GM23338 (cell line): ENCODE results near the gene CPSF6. TPM values are rescaled to one million over a fixed set of nuclear protein-coding genes. Genes with fewer than 3 reads are reported as not detected.
A peak's percentile ranks its signal among the peaks of the same experiment; 100 is the strongest.

Source experiments
- ATAC-seq: fragments of 200-7000 bp; cut with Tn5 transposase; 3 replicates; pipeline ENCODE4 v1.9.1; 2020
- DNase-seq: peaks from one replicate; pipeline ENCODE4 v3.0.0-alpha.2; 2015; ENCODE audit warnings: low spot score
- H2AFZ ChIP-seq: fragments of 200-600 bp; sonication (generic); 2 replicates; pipeline ENCODE4 v1.8.0; 2016; ENCODE audit warnings: antibody characterized with exemption, mild to moderate bottlenecking, moderate library complexity
- H3F3A ChIP-seq: fragments of 200-600 bp; sonication (generic); replicated peaks from 2 replicates; pipeline ENCODE4 v1.8.0; 2017; ENCODE audit warnings: antibody characterized with exemption, mixed run types, low read depth
- H3K27ac ChIP-seq: fragments of 200-600 bp; sonication (generic); 2 replicates; pipeline ENCODE4 v1.6.1; 2016; ENCODE audit warnings: low read depth
- H3K27me3 ChIP-seq: fragments of 200-600 bp; sonication (generic); 2 replicates; pipeline ENCODE4 v1.8.0; 2016; ENCODE audit warnings: mild to moderate bottlenecking, mixed run types, moderate library complexity; ENCODE audit not compliant: insufficient read depth
- H3K36me3 ChIP-seq: fragments of 200-600 bp; sonication (generic); 2 replicates; pipeline ENCODE4 v1.8.0; 2016; ENCODE audit warnings: mild to moderate bottlenecking; ENCODE audit not compliant: insufficient read depth
- H3K4me1 ChIP-seq: fragments of 200-600 bp; sonication (generic); 2 replicates; pipeline ENCODE4 v1.8.0; 2016; ENCODE audit warnings: mild to moderate bottlenecking, moderate library complexity; ENCODE audit not compliant: insufficient read depth
- H3K4me2 ChIP-seq: fragments of 200-600 bp; sonication (generic); 2 replicates; pipeline ENCODE4 v1.7.1; 2017; ENCODE audit warnings: mixed run types
- H3K4me3 ChIP-seq: fragments of 200-600 bp; sonication (generic); 2 replicates; pipeline ENCODE4 v1.6.1; 2016; ENCODE audit warnings: mixed run types
- H3K79me2 ChIP-seq: fragments of 200-600 bp; sonication (generic); replicated peaks from 2 replicates; pipeline ENCODE4 v1.8.0; 2017; ENCODE audit warnings: mild to moderate bottlenecking; ENCODE audit not compliant: insufficient read depth
- H3K9me2 ChIP-seq: fragments of 200-600 bp; sonication (generic); 2 replicates; pipeline ENCODE4 v1.8.0; 2017; ENCODE audit not compliant: insufficient read depth
- H4K20me1 ChIP-seq: fragments of 200-600 bp; sonication (generic); replicated peaks from 2 replicates; pipeline ENCODE4 v1.8.0; 2017; ENCODE audit warnings: mild to moderate bottlenecking; ENCODE audit not compliant: insufficient read depth
- H3K27ac Mint-ChIP-seq: 2 replicates; pipeline ENCODE4 v1.8.0; 2020; ENCODE audit warnings: inconsistent platforms, mild to moderate bottlenecking, moderate library complexity, mixed read lengths
- H3K27me3 Mint-ChIP-seq: 3 replicates; pipeline ENCODE4 v1.8.0; 2022; ENCODE audit warnings: low read depth, mild to moderate bottlenecking, moderate library complexity, mixed read lengths, inconsistent platforms; ENCODE audit not compliant: insufficient read depth, poor library complexity
- H3K36me3 Mint-ChIP-seq: 3 replicates; pipeline ENCODE4 v1.8.0; 2021; ENCODE audit warnings: low read depth, mild to moderate bottlenecking, inconsistent platforms, moderate library complexity, mixed read lengths
- H3K4me1 Mint-ChIP-seq: 3 replicates; pipeline ENCODE4 v1.8.0; 2020; ENCODE audit warnings: mild to moderate bottlenecking, inconsistent platforms, mixed read lengths
- H3K4me3 Mint-ChIP-seq: 3 replicates; pipeline ENCODE4 v1.8.0; 2021; ENCODE audit warnings: moderate library complexity, mild to moderate bottlenecking, inconsistent platforms, mixed read lengths
- H3K9me3 Mint-ChIP-seq: 3 replicates; pipeline ENCODE4 v1.8.0; 2020; ENCODE audit warnings: moderate library complexity, mild to moderate bottlenecking, inconsistent platforms, mixed read lengths
- CTCF ChIP-seq, 2 experiments: fragments of 200-600 bp in 1 of 2; sonication (generic) in 1 of 2; conservative IDR thresholded peaks; 2 replicates each; pipeline versions ENCODE4 v1.5.1 to v1.6.1; 2016 to 2017; ENCODE audit warnings: antibody characterized with exemption in 2 of 2, low read depth in 2 of 2, mild to moderate bottlenecking in 2 of 2, moderate library complexity in 1 of 2
- ETS1 ChIP-seq: IDR thresholded peaks from 2 replicates; pipeline ENCODE4 v1.6.1; 2016; ENCODE audit warnings: antibody characterized with exemption
- EZH2 ChIP-seq: fragments of 200-600 bp; sonication (generic); IDR thresholded peaks from one replicate; pipeline ENCODE4 v1.8.0; 2017; ENCODE audit warnings: antibody characterized with exemption, mild to moderate bottlenecking, low read depth; ENCODE audit not compliant: unreplicated experiment
- NANOG ChIP-seq: IDR thresholded peaks from 2 replicates; pipeline ENCODE4 v1.6.1; 2016; ENCODE audit warnings: antibody characterized with exemption, borderline replicate concordance
- POLR2AphosphoS5 ChIP-seq: IDR thresholded peaks from 2 replicates; pipeline ENCODE4 v1.6.1; 2016; ENCODE audit warnings: antibody characterized with exemption, low read depth
- STAT1 ChIP-seq: IDR thresholded peaks from one replicate; pipeline ENCODE4 v1.6.1; 2016; ENCODE audit warnings: antibody characterized with exemption; ENCODE audit not compliant: unreplicated experiment
- ZNF114 ChIP-seq: fragments of 250-450 bp; sonication (Bioruptor Pico); IDR thresholded peaks from 2 replicates; pipeline ENCODE4 v1.5.0; 2020; ENCODE audit warnings: mild to moderate bottlenecking, moderate library complexity
- ZNF331 ChIP-seq: fragments of 250-450 bp; sonication (Bioruptor Pico); IDR thresholded peaks from 2 replicates; pipeline ENCODE4 v1.5.0; 2020; ENCODE audit warnings: low read depth, mild to moderate bottlenecking, moderate library complexity
- polyA plus RNA-seq: library from polyadenylated mRNA; unstranded; fragments of >200 nt; fragmentation: Nextera tagmentation; extraction: Ambion mirVana; gene quantifications from 2 replicates; pipeline ENCODE4 v1.2.1, GENCODE V29; 2016
- total RNA-seq: library from RNA; depleted of rRNA; stranded (reverse); fragments of >200 nt; shearing (Covaris generic); gene quantifications from 2 replicates; pipeline ENCODE4 v1.2.3, GENCODE V29; 2014

The CPSF6 gene
- total and polyA plus RNA-seq, 2 experiments from 2014 or later: 80.7 to 136 TPM

GRCh38 chr12:69240631-69240995 is 1.2 kb downstream of the CPSF6 start:
- H3K9me3 Mint-ChIP-seq: no peaks in the 10 kb centered on the region; the same call in 2 of the 3 replicates
- H3K36me3 Mint-ChIP-seq: peaks cover 37% of the 10 kb centered on the region
- H3K9me2 ChIP-seq: no peaks in the 10 kb centered on the region
- H3K4me3 ChIP-seq: peak overlapping the region; percentile 97
- peaks cover 3% of the 10 kb centered on the region; the same call in 1 of the 2 replicates for H3F3A ChIP-seq
- peak overlapping the region; percentile 99; the same call in 1 of the 2 replicates for H3K27ac ChIP-seq
- no peaks in the 10 kb centered on the region for H3K27me3 ChIP-seq
- peaks cover 38% of the 10 kb centered on the region for H3K4me1 ChIP-seq
- ATAC-seq (peak; percentile 10; the same call in 2 of the 3 replicates), DNase-seq (peak; percentile 49)
- peak overlapping the region; percentile 91 for H3K4me2 ChIP-seq
- H3K4me3 Mint-ChIP-seq: peak overlapping the region; percentile 93
- peaks cover 58% of the 10 kb centered on the region for H3K79me2 ChIP-seq
- H3K27ac Mint-ChIP-seq: peak overlapping the region; percentile 99
- no peaks in the 10 kb centered on the region for H3K36me3 ChIP-seq
- H3K27me3 Mint-ChIP-seq: peaks cover 6% of the 10 kb centered on the region
- TF ChIP-seq ZNF114: no peak
- no peak for TF ChIP-seq EZH2
- no peak for TF ChIP-seq ZNF331 (CRISPR knock-in tag)
- no peak for TF ChIP-seq POLR2AphosphoS5
- TF ChIP-seq ETS1: no peak
- no peak for TF ChIP-seq CTCF (conservative IDR thresholded peaks at IDR 0.05; ENCODE audit: low read depth in 2 of 2)
- TF ChIP-seq STAT1: no peak
- H2AFZ ChIP-seq: no peak overlapping the region
- peaks cover 49% of the 10 kb centered on the region for H4K20me1 ChIP-seq
- H3K4me1 Mint-ChIP-seq: peaks cover 44% of the 10 kb centered on the region

- peak overlapping the region; percentile 97 for H3K4me3 ChIP-seq
- DNase-seq (no peak), ATAC-seq (no peak)
- peak overlapping the region; percentile 93 for H3K4me3 Mint-ChIP-seq
- peak overlapping the region; percentile 91 for H3K4me2 ChIP-seq
- H2AFZ ChIP-seq: no peak overlapping the region
- peaks cover 3% of the 10 kb centered on the region; the same call in 1 of the 2 replicates for H3F3A ChIP-seq
- no peaks in the 10 kb centered on the region for H3K36me3 ChIP-seq
- H3K36me3 Mint-ChIP-seq: peaks cover 37% of the 10 kb centered on the region
- peaks cover 58% of the 10 kb centered on the region for H4K20me1 ChIP-seq
- peaks cover 67% of the 10 kb centered on the region for H3K79me2 ChIP-seq
- H3K27ac Mint-ChIP-seq: peak overlapping the region; percentile 56; the same call in 1 of the 2 replicates
- no peak overlapping the region for H3K27ac ChIP-seq
- H3K27me3 ChIP-seq: no peaks in the 10 kb centered on the region
- no peaks in the 10 kb centered on the region for H3K9me2 ChIP-seq
- peaks cover 6% of the 10 kb centered on the region for H3K27me3 Mint-ChIP-seq
- H3K9me3 Mint-ChIP-seq: no peaks in the 10 kb centered on the region; the same call in 2 of the 3 replicates
- H3K4me1 Mint-ChIP-seq: peaks cover 51% of the 10 kb centered on the region
- H3K4me1 ChIP-seq: peaks cover 41% of the 10 kb centered on the region
- TF ChIP-seq NANOG (peak; percentile 31; the same call in 1 of the 2 replicates), ZNF331 (CRISPR knock-in tag) (no peak)
These were observed 2.2 kb downstream of the CPSF6 start for GRCh38 chr12:69241438-69242092.
